HG02885 (cell line): ENCODE results near the gene MYO18B.

Source experiments
- ATAC-seq: cut with Tn5 transposase; IDR thresholded peaks from one replicate; pipeline ENCODE4 v1.9.1; 2021; ENCODE audit warnings: mild to moderate bottlenecking; ENCODE audit not compliant: unreplicated experiment, poor library complexity

The MYO18B gene

DNA sequence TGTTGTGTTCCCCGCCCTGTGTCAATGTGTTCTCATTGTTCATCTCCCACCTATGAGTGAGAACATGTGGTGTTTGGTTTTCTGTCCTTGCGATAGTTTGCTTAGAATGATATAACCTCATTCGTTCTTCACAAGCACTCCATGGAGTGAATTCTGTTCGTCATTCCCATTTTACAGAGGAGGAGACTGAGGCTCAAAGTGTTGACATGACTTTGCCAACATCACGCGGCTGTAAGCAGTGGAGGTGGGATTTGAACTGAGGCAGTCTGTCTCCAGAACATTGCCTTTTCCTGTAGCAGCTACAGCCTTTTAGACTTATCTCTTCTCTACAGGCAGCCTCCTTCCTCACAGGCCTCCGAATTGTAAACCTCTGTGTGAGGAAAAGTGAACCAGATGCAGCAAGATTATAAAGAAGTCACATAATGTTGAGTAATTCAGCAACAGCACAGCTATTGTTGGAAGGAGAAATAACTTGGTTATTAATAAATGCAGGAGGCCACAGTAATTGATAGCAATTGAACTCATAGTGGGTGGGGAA is 74.6 kb downstream of the MYO18B start:
- no peak for ATAC-seq

DNA sequence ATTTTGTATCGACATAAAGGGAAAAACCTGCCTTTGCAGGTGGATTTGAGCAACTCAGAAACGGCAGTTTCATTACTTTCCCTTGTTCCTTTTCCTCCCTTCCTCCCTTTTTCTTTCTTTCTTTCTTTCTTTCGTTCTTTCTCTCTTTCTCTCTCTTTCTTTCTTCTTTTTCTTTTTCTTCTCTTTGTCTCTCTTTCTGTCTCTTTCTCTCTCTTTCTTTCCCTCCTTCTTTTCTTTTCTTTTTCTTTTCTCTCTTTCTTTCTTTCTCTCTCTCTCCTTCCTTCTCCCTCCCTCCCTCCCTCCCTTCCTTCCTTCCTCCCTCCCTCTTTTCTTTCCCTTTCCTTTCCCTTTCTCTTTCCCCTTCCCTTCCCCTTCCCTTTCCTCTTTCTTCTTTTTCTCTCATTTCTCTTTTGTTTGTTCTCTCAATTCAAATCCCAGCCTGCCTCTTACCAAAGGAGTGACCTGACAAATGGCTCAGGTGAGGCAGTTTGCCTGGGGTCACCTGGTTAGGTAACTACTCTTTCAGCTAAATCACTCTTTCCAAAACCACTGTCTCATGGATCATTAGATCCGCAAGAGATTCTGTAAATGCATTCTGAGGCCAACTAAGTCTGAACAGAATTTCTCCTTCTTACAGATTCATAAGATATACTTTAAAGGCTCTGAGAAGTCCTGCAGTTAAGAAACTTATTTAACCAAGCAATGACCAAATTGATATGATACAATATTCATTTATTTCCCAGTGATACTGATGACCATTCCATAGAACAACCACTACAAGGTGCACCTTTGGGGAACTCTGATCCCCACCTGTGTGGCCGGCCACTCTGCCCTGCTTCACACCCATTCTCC is 75.3 kb downstream of the MYO18B start:
- no peak for ATAC-seq

DNA sequence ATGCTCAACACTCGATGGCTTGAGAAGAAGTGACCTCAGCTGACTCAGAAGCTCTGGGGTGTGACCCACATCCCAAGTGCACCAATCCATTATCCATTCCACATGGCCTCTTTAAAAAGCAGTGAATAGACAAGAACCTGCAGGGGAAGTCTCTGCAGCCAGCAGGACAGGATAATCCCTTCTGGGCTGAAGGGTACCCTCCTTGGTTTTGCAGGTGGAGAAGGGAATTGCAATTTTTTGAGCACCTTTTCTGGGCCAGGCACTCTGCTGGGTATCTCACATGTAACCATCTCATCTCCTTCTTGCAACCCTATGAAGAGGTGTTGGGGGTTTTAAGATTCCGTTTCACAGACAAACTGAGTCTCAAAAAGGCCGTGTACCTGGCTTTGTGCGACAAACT is 76.6 kb downstream of the MYO18B start:
- no peak for ATAC-seq

GRCh38 chr22:25822344-25822743 is 80.4 kb downstream of the MYO18B start:
- ATAC-seq: no peak

DNA sequence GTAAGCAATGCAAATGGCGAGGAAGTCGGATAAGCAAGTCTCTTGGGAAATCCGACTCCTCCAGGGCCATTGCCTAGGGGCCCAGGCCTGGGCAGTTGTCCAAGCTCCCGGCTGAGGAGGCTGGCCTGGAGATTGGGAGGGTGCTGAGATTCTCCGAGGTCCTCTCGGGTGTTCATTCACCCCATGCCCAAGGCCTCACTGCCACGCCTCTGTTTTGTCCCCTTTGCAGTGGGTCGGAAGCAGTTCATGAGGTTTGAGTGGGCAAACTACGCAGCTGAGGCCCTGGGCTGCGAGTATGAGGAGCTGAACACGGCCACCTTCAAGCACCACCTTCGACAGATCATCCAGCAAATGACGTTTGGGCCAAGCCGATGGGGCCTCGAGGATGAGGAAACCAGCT is 81.3 kb downstream of the MYO18B start:
- no peak for ATAC-seq

- no peak for ATAC-seq
Measured at GRCh38 chr22:25824828-25825423, 82.9 kb downstream of the MYO18B start.

DNA sequence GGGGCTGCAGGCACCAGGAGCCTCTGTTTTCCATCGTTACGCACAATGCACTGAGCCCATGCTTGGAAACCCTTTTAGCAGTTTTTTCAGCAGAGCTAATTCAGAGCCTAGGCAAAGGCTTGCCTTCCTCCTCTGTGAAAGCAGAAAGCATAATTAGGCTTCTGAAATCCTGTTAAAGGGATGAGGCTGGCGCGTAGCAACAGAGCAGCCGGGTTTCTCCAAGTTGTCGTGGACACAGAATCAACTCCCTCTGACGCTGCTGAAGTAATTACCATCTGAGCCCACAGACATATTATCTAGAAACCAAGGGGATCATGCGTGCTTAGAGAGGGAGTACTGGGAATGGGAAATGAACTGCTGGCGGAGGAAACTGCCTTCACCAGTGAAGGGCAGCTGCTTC is 85.4 kb downstream of the MYO18B start:
- no peak for ATAC-seq

GRCh38 chr22:25828422-25828821 is 86.4 kb downstream of the MYO18B start:
- ATAC-seq: no peak

GRCh38 chr22:25829237-25829636 is 87.2 kb downstream of the MYO18B start:
- no peak for ATAC-seq

DNA sequence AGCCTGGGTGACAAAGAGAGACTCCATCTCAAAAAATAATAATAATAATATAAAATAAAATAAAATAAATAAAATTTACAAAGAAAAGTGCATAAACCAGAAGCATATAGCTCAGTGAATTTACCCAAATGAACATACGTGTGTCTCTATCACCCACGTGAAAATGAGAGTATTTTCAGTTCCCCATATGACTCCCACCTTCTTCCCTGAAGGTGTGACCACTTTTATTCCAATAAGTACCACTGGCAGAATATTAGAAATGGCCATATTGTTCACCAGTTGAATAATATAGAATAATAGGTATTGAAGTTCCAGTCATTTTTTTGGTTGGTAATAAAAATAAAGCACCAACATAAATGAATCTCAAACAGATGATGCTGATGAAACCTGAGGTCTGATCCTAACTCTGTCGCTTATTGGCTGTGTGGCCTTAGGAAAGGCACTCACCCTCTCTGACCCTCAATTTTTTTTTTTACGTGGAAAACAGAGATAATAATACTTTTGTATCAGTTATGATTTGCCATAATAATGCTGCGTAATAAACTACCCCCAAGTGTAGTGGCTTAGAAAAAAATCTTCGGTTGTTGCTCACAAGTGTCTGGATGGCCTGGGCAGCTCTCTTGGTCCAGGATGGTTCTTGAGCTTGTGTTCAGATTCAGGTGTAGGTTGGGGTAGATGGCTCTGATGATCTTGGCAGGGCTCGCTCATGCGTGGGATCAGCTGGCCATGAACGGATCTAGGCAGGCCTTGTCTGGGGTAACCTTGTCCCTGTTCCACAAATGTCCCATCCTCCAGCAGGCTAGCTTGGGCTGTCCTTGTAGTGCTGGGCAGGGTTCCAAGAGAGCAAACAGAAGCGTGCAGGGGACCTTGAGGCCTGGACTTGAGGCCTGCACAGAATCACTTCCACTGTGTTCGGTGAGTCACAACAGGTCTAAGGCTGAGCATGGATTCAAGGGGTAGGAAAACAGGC is 88.1 kb downstream of the MYO18B start:
- no peak for ATAC-seq

DNA sequence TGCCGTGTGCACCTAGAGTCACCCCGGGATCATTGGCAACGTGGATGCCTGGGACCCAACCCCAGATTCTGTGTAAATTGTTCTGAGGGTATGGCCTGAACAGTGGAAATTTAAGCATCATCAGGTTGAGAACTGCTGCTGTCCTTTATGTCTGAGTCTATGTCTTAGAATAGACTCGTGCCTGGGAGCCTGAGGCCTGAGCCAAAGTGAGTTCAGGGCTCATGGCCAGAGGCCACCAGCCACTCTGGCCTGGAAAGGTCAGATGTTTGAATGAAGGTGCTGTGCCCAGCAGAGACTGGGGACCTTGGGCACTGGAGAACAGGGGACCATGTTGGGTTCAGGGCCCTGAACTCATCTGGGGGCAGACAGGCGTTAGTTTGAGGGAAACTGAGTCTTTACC is 91.1 kb downstream of the MYO18B start:
- no peak for ATAC-seq

GRCh38 chr22:25833676-25834075 is 91.7 kb downstream of the MYO18B start:
- no peak for ATAC-seq

GRCh38 chr22:25834490-25834889 is 92.5 kb downstream of the MYO18B start:
- no peak for ATAC-seq

DNA sequence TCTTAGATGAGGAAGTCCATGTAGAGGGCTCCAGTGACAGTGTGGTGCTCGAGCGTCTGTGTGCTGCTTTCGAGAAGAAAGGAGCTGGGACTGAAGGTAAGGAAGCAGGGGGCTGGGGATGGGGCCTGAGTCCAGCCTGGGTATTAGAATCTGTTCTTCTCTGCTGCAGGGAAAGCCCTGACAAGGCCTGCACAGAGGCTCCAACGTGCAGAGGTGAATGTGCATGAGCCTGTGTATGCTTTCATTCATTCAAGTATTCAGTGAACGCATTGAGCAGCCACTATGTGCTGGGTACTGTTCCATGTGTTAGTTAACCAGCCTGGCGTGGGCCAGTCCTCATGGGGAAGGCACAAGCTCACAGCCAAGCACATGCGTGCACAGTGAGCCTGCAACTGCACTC is 93.4 kb downstream of the MYO18B start:
- no peak for ATAC-seq

GRCh38 chr22:25837288-25837900 is 95.4 kb downstream of the MYO18B start:
- no peak for ATAC-seq

DNA sequence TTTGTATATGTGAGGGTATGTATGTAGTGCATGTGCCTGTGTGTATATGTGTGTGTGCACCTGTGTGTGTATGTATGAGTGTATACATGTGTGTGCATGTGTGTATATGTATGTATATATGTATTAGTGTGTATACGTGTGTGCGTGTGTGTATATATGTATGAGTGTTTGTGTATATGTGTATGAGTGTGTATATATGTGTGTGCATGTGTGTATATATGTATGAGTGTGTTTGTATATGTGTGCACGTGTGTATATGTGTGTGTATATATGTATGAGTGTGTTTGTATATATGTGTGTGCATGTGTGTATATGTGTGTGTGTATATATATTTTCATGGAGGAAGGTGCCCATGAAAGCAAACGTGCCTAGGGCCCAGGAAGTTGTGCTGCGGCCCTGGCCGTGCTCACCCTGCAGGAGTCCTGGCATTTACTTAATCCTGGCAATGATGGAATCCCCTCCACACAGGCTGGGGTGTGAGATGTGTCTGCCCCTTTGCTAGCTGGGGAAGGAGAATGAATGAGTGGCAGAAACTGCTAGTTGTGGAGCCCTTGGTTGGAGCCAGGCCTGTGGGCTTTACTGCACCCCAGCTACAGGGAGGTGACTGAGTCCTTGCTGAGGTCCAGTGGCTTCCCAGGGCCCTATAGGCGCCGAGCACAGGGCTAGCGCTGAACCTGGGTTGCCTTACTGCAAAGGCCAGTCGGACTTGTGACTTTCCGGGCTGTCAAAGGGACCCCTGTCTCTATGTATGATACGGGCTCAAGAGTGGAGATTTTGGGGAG is 97.2 kb downstream of the MYO18B start:
- ATAC-seq: no peak

- no peak for ATAC-seq
Measured at GRCh38 chr22:25839755-25840154, 97.8 kb downstream of the MYO18B start.

DNA sequence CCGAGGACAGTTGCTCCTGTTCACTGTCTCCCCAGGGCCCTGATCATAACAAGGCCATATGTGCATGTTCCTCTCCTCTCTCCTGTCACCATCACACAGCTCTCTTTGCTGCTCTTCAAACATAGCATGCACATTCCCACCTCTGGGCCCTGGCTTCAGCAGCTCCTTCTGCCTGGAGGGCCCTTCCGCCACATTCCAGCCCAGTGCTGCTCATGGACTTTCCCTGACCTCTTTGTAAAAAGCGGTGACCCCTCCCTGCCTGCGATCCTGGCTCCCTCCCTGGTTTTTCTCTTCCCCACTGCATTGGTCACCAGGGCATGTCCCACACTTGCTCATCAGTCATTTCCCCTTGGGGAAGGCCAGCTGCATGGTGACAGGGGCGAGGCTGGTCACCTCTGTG is 98.2 kb downstream of the MYO18B start:
- ATAC-seq: no peak

- ATAC-seq: no peak
Measured at GRCh38 chr22:25840891-25841290, 98.9 kb downstream of the MYO18B start.
